Frontal cortex (tissue), 4 donors: ENCODE results near the gene TNK1. TPM values are rescaled to one million over a fixed set of nuclear protein-coding genes. Genes with fewer than 3 reads are reported as not detected.
"Not testable (repeated sequence)": the region's sequence is repeated elsewhere in the genome, so short reads cannot be mapped to it uniquely, and the experiment has no call there.

Experiments
- DNase-seq, 2 donors: peaks; one replicate each; pipeline ENCODE4 v3.0.0; 2012; ENCODE audit warnings: low spot score in 2 of 2
- FAIRE-seq: peaks from 2 replicates; lab custom pipeline; 2012; peaks lifted over from hg19 to GRCh38; lab: Jason Lieb, UNC
- total RNA-seq: library from RNA; depleted of rRNA; stranded (reverse); fragments of >200 nt; gene quantifications from one replicate; pipeline ENCODE4 v1.2.3, GENCODE V29; 2014
- donor health status: control.
- donor health status: control.
- donor health status: control.

Gene TNK1
- 0.82 TPM for total RNA-seq

GRCh38 chr17:7380855-7381683 is at the start of gene TNK1:
Gene TNK1, plus strand, starts transcription at chr17:7381089. Its CDS starts 1,838 bp downstream, at chr17:7382927.
- peak in 1 of 2 donors; percentile 30 for DNase-seq
- FAIRE-seq: no peak

GRCh38 chr17:7332111-7332510 is 48.8 kb upstream of the TNK1 start:
- DNase-seq (no peak), FAIRE-seq (no peak)

- DNase-seq, FAIRE-seq: not testable (repeated sequence)
These were observed 48.3 kb upstream of the TNK1 start for GRCh38 chr17:7332600-7333069.

GRCh38 chr17:7334938-7335538 is 45.9 kb upstream of the TNK1 start:
- DNase-seq: no peak
- FAIRE-seq: no peak

- not testable (repeated sequence) for DNase-seq, FAIRE-seq
These were observed 45.1 kb upstream of the TNK1 start for GRCh38 chr17:7335765-7336164.

- FAIRE-seq (no peak), DNase-seq (no peak)
These were observed 44.4 kb upstream of the TNK1 start, which contains the start of gene ACAP1 for GRCh38 chr17:7336240-7337175. Gene ACAP1, plus strand, starts transcription at chr17:7336529. Its CDS starts 206 bp downstream, at chr17:7336735.

- not testable (repeated sequence) for FAIRE-seq, DNase-seq
These were observed 43.3 kb upstream of the TNK1 start for GRCh38 chr17:7337600-7337999.

- no peak for FAIRE-seq
- no peak for DNase-seq
These were observed 40.7 kb upstream of the TNK1 start for GRCh38 chr17:7340179-7340578.

GRCh38 chr17:7341842-7342241 is 39.0 kb upstream of the TNK1 start:
- DNase-seq (no peak), FAIRE-seq (no peak)

GRCh38 chr17:7343250-7343649 is 37.6 kb upstream of the TNK1 start:
- DNase-seq: no peak
- no peak for FAIRE-seq

- DNase-seq (no peak), FAIRE-seq (no peak)
These were observed 33.9 kb upstream of the TNK1 start for GRCh38 chr17:7346761-7347614.

GRCh38 chr17:7347630-7348477 is 33.0 kb upstream of the TNK1 start:
- DNase-seq: no peak
- FAIRE-seq: no peak

GRCh38 chr17:7348478-7349242 is 32.2 kb upstream of the TNK1 start:
- FAIRE-seq (no peak), DNase-seq (no peak)

- DNase-seq (peak; percentile 92 to 93), FAIRE-seq (no peak)
These were observed 29.0 kb upstream of the TNK1 start, which contains the start of gene KCTD11 for GRCh38 chr17:7351665-7352502. Gene KCTD11, plus strand, starts transcription at chr17:7352162.

GRCh38 chr17:7352503-7352889 is 28.4 kb upstream of the TNK1 start:
- FAIRE-seq (no peak), DNase-seq (no peak)

GRCh38 chr17:7352910-7353635 is 27.8 kb upstream of the TNK1 start:
- FAIRE-seq (no peak), DNase-seq (no peak)
